Upper lobe of right lung (tissue), 1 donor: ENCODE results near the gene NCK2. TPM values are rescaled to one million over a fixed set of nuclear protein-coding genes. Genes with fewer than 3 reads are reported as not detected.

Experiments used
- ATAC-seq: fragments of 200-7000 bp; cut with Tn5 transposase; one replicate; pipeline ENCODE4 v1.9.1; 2020; ENCODE audit warnings: mild to moderate bottlenecking, moderate library complexity
- DNase-seq: peaks from one replicate; pipeline ENCODE4 v3.0.0-alpha.2; 2020
- H3K27ac ChIP-seq: fragments of 200-600 bp; one replicate; pipeline ENCODE4 v1.8.0; 2022
- H3K27me3 ChIP-seq: fragments of 200-600 bp; one replicate; pipeline ENCODE4 v1.8.0; 2022; ENCODE audit warnings: mild to moderate bottlenecking
- H3K36me3 ChIP-seq: fragments of 200-600 bp; one replicate; pipeline ENCODE4 v1.8.0; 2022
- H3K4me1 ChIP-seq: fragments of 200-600 bp; one replicate; pipeline ENCODE4 v1.8.0; 2022
- H3K4me3 ChIP-seq: fragments of 200-600 bp; one replicate; pipeline ENCODE4 v1.8.0; 2022; ENCODE audit warnings: mild to moderate bottlenecking
- H3K9me3 ChIP-seq: fragments of 200-600 bp; one replicate; pipeline ENCODE4 v1.8.0; 2022
- intact Hi-C: fragments of 100-400 bp; cut with DNase I; formaldehyde crosslinking; loops from one replicate; pipeline ENCODE4 v1.11.0; 2022
- total RNA-seq: library from RNA; stranded (reverse); fragmentation: NEBNext Ultra II Directional; extraction: Animal tissue kit (Norgen Biotek cat#: 25700); gene quantifications from one replicate; pipeline ENCODE4 v1.2.1, GENCODE V29; 2021
- TF ChIP-seq, protein P1 (sequence below): fragments of 200-600 bp; IDR thresholded peaks from one replicate; pipeline ENCODE4 v1.8.0; 2022; ENCODE audit warnings: antibody characterized with exemption
- donor health status: DM: no; HTN: yes; CAD: no; lungs with severe emphysema.

Gene NCK2
- total RNA-seq, 1 donor from 2014 or later: 49.7 TPM

DNA sequence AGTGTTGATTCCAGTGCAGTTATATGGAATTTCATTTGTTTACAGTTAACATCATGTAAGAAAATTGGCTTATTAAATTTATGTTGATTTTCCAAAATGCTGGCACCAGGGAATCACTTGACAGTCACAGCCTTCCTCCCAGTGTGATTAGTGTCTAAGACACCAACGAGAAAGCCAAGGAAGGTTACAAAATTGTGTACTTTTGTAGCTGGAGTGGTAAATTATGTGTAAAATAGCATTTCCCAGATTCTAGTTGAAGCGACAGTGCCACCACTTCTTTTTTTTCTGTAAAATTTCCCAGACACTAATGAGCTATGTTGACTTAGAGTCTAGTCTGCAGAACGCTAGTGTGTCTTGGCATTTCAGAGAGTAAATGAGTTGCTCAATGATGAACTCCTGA is 101.3 kb downstream of the NCK2 start:
- TF ChIP-seq, protein P1, sequence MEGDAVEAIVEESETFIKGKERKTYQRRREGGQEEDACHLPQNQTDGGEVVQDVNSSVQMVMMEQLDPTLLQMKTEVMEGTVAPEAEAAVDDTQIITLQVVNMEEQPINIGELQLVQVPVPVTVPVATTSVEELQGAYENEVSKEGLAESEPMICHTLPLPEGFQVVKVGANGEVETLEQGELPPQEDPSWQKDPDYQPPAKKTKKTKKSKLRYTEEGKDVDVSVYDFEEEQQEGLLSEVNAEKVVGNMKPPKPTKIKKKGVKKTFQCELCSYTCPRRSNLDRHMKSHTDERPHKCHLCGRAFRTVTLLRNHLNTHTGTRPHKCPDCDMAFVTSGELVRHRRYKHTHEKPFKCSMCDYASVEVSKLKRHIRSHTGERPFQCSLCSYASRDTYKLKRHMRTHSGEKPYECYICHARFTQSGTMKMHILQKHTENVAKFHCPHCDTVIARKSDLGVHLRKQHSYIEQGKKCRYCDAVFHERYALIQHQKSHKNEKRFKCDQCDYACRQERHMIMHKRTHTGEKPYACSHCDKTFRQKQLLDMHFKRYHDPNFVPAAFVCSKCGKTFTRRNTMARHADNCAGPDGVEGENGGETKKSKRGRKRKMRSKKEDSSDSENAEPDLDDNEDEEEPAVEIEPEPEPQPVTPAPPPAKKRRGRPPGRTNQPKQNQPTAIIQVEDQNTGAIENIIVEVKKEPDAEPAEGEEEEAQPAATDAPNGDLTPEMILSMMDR: no peak
- ATAC-seq (no peak), DNase-seq (no peak)
- Histone ChIP-seq H3K36me3 (no peaks in the 10 kb centered on the region), H3K4me3 (no peak overlapping the region), H3K27me3 (no peaks in the 10 kb centered on the region), H3K27ac (no peak overlapping the region), H3K4me1 (peaks cover 3% of the 10 kb centered on the region), H3K9me3 (no peaks in the 10 kb centered on the region)
- intact Hi-C loops: no loop called here

DNA sequence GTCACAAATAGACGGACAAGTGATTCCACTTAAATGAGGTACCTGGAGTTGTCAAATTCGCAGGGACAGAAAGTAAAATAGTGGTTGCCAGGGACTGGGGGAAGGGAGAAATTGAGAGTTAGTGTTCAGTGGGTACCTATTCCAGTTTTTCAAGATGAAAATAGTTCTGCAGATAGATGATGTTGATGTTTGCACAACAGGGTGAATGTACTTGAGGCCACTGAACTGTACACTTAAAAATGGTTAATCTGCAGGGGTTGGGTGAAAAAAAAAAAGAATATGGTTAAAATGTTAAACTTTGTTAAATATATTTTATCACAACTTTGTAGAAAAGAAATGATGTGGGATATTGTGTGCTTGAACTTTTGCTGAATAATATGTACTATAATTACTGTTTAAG is 102.3 kb downstream of the NCK2 start:
- H3K36me3 ChIP-seq: no peaks in the 10 kb centered on the region
- H3K4me3 ChIP-seq: no peak overlapping the region
- intact Hi-C loops: no loop called here
- no peaks in the 10 kb centered on the region for H3K9me3 ChIP-seq
- peaks cover 3% of the 10 kb centered on the region for H3K4me1 ChIP-seq
- no peak for DNase-seq
- no peaks in the 10 kb centered on the region for H3K27me3 ChIP-seq
- no peak overlapping the region for H3K27ac ChIP-seq
- ATAC-seq: no peak
- TF ChIP-seq, protein P1: no peak

DNA sequence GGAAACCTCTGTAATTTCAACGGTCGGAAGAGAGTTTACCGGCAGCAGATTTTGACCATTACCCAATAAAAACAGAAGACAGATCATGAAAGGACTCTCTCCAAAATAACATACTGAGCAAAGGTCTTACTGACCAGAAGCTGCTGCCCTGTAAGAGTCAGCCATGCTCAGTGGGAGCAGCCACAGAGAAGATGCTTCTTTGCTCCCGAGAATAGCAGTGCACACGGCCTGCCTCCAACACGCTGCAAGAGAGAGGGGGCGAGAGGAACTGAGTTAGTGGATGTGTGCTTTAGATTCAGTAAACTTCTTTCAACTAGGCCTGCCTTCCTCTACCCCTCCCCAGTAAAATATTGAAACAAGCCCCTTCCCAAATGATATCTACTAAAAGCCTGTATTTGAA is 103.7 kb downstream of the NCK2 start:
- Histone ChIP-seq H3K4me1 (no peaks in the 10 kb centered on the region), H3K9me3 (no peaks in the 10 kb centered on the region), H3K36me3 (no peaks in the 10 kb centered on the region), H3K4me3 (no peak overlapping the region), H3K27ac (no peak overlapping the region), H3K27me3 (no peaks in the 10 kb centered on the region)
- ATAC-seq: no peak
- intact Hi-C loops: no loop called here
- TF ChIP-seq, protein P1: no peak
- no peak for DNase-seq

DNA sequence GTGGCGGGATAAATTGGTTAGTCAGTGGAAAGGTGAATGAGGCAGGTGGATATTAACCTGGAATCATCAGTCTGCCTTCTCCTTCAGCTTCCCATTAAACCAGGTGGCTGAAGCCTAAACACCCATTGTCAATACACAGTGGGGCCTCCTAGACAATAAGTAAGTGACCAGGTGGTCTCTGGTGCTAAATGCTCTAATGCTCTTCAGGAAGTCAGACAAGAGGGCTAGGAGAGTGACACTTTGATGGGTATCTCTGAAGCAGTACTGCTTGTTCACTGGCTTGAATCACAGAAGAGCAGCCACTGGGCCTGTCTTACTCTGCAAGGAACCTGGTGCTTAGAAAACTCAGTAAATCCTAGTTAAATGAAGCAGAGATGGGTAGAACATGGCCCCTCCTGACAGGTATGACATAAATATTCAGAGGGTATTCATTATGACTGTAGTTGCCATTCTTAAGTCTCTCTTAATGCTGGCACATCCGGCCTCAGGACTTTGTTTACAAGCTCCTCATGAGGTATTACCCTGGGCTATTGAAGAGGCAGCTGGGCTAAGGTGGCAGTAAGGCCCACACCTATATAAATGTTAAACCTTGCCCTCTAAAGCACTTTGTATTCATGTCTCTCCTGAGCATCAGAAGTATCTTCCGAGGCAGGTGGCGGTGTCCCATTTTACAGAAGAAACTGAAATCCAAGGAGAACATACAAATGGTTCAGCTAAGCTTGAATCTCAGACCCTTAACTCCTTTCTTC is 104.9 kb downstream of the NCK2 start:
- no peaks in the 10 kb centered on the region for H3K36me3 ChIP-seq

DNA sequence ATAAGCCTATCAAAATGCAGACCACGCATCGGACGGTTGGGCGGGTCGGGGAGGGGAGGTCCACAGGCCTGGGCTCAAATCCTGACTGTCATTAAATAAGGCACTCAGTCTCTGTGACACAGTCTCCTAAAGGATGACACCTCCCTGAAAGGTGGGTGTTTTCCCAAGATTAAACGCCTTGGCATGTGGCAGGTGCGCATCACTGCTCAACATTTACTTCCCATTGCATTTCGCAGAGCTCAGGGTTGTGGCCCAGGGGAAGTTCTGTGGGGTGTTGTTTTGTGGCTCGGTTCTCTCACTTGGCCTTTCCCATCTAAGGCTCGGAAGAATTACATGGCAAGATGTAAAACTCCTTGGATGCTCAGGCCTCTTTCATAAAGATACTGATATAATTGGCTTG is 107.4 kb downstream of the NCK2 start:
- ATAC-seq: no peak
- Histone ChIP-seq H3K4me1 (no peaks in the 10 kb centered on the region), H3K27me3 (no peaks in the 10 kb centered on the region), H3K36me3 (peaks cover 9% of the 10 kb centered on the region), H3K4me3 (no peak overlapping the region), H3K27ac (no peak overlapping the region), H3K9me3 (no peaks in the 10 kb centered on the region)
- intact Hi-C loops: no loop called here
- DNase-seq: no peak
- TF ChIP-seq, protein P1: no peak

More for the DNA sequence above, 104.9 kb downstream of the NCK2 start:
- Histone ChIP-seq H3K27me3 (no peaks in the 10 kb centered on the region), H3K4me3 (no peak overlapping the region), H3K4me1 (no peaks in the 10 kb centered on the region), H3K9me3 (no peaks in the 10 kb centered on the region), H3K27ac (no peak overlapping the region)
- intact Hi-C loops: no loop called here
- DNase-seq: no peak
- TF ChIP-seq, protein P1: no peak
- no peak for ATAC-seq
